Pons (tissue), 1 donor: Measurements from ENCODE around the gene PTS.

Experiments used
- DNase-seq: peaks from one replicate; pipeline ENCODE4 v3.0.0-alpha.2; 2016; ENCODE audit warnings: low spot score

The PTS gene

DNA sequence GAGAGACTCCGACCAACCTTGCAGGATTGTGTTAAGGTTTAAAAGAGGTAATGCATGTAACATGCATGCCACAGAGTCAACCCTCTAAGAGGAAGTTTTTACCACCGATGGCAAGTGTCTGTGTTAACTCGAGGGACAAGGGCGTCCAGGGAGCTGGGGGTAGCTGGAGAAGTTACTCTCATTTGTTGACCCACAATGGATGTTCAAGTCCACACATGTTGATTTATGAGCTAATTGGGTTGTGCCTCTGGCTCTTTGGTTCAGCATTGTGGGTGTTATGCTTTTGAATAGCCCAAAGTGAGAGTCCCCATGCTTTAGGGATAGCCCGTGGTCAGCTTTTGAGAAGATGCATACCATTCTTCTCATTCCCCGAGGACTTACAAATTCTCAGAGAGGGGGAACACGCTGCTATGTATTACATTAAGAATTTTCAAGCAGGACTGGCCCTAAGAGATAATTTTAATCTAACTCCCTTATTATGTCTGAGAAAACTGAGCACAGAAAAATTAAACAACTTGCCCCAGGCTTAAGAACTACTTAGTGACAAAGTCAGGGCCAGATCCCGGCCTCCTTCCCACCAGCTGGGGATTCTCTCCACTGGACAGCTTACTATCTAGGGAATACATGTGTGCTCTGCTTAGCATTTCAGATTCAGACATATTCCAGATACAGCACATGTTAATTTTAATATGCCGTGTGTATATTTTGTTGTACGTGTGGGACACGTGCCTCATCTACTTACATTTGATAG, 39.6 kb downstream of the PTS start:
- no peak for DNase-seq

- DNase-seq, result no peak
Observed at GRCh38 chr11:112266410-112266778, 40.2 kb downstream of the PTS start.

GRCh38 chr11:112267188-112267591, 41.0 kb downstream of the PTS start:
- DNase-seq, result no peak

GRCh38 chr11:112268406-112268805, 42.2 kb downstream of the PTS start:
- no peak for DNase-seq

- no peak for DNase-seq
Observed at GRCh38 chr11:112269139-112269538, 42.9 kb downstream of the PTS start.

DNA sequence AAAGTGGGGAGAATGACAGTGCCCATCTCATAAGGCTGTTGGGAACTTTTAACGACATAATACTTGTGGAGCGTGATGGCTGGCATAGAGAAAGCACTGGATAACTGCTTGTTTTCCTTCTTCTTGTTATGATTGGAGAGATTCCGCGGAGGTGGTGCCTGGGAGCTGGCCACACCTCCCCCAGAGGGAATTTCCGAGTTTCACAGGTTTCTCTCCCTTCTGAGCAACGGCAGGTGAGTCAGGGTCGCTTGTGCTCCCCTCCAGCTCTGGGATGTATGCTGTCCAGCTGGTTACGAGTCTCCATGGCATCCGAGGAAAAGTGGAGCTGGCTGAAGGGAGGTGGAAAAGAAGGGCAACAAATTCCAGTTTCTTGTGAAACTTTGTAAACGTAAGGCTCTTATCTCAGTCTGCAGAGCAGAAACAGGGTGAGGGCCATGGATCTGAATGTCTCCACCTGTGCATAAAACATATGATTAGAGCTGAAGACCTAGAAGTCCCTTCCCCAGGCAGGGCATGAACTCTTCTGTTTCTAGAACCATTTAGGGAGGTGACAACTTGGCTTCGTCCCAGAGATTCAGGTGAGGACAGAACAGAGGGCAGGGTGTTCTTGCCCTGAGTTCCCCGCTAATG, 44.4 kb downstream of the PTS start:
- no peak for DNase-seq

DNA sequence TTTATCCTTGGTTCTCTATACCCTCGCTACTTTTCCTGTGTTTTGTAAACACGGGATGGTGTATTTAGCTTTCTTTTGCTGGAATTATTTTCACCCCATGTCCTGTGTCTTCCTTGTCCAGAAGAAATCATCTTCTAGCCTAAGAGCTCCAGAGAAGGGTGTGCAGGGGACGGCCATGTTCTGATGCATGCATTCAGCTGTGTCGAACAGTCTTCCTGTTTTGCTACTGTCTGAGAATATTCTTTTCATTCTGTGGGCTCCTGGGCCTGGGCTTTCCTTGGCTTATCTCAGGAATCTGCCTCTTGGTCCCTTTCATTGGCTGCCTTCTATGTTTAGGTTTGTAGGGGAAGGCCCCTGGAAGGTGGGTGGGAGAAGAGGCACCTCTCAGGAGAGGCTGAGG, 45.0 kb downstream of the PTS start:
- DNase-seq, result no peak

DNA sequence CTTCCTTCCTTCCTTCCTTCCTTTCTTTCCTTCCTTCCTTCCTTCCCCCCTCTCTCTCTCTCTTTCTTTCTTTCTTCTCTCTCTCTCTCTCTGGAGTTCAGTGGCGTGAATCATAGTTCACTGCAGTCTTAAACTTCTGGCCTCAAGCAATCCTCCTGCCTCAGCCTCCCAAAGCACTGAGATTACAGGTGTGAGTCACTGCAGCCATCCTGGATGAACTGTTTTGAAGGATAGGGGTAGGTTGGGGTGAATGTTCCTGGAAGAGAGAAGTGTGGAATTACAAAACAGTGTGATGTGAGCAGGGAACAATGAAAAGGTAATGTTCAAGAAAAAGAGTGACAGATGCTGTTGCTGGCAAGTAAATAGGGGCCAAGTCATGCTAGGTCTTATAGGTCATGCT, 46.8 kb downstream of the PTS start:
- no peak for DNase-seq

DNA sequence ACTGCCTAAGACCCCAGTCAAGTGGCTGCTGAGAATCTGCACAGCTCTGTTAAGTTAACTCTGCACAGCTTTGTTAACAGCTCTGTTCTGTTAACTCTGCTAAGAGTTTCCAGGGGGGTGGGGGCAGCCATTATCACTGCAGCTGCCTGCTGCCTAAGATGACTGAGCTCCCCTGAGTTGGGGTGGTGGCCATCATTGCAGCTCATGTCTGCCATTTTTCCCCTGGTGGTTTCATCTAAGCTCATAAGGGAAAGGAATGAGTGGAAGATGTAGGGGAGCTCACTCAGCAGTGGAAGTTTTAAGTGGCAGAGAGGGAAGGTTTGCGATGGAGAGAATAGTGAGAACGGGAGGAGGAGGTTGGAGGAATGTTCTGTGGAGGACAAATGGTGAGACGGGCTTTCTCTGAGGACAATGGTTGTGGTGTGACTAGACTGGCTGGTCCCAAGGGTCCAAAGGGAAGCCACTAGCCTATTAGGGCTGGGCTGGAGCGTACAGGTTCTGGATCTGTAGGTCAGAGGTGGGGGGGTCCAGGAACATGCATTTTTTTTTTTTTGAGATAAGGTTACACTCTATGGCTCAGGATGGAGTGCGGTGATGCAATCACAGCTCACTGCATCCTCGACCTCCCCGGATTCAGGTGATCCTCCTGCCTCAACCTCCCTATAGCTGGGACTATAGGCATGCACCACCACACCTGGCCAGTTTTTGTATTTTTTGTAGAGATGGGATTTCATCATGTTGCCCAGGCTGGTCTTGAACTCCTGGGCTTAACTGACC, 48.0 kb downstream of the PTS start:
- no peak for DNase-seq

- no peak for DNase-seq
Observed at GRCh38 chr11:112277029-112277428, 50.8 kb downstream of the PTS start.

DNA sequence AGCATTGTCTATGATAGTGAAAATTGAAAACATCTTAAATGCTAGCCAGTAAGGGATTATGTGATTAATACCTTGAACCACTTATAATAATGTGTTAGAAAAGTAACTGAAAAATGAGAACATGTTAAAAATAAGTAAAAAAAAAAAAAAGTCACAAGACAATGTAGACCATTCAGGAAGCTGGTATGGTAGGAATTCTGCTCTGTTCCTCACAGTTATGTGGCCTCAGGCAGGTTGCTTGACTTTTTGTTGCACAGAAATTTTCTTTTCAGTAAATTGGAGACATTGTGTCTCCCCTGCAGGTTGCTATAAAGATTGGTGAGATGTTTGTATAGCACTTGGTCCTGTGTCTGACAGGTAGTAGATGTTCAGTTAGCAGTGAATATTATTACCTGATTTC, 51.7 kb downstream of the PTS start:
- no peak for DNase-seq

- DNase-seq, result no peak
Observed at GRCh38 chr11:112278803-112279202, 52.6 kb downstream of the PTS start.

- peak; percentile 43 for DNase-seq
Observed at GRCh38 chr11:112279901-112280267, 53.7 kb downstream of the PTS start.

DNA sequence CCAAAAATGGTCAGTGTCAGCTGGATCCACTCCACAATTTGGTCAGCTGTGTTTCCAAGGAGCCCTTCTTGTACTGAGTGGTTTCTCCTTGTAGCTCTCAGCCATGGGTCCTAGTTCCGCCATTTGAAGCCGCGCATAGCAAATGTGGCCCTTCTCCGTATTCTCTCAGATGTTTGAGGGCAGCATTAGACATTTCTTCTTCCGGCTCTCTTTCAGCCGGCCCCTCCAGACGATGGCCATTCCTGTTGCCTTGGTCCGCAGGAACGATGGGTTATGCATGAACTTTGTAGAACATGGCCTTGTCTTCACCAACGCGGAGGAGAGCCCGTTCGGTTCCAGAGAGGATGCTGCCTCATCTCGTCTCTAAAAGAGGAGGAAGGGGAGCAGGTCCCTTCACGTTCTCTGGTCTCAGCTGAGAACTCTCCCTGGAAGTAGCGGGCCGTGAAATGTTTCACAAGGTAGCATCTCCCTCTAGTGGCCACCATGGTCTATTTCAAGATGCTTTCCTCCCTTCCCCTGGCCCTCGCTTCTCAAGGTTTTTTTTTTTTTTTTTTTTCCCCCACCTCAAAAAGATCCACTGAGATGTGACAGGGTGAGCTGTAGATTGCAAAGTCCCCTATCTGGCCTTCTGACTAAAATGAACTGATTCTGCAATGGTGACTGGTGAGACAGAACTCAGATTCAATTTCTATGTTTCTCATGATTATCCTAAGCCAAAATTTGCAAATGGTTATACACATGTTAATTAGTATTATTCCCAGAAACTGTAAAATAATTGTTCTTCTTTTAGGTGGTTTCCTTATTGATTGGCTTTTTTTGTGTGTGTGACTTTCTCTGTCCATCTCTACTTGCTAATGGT, 54.3 kb downstream of the PTS start:
- DNase-seq, result peak; percentile 89

- no peak for DNase-seq
Observed at GRCh38 chr11:112281726-112282125, 55.5 kb downstream of the PTS start.
